ENCODE measurements around the gene LEKR1. TPM values are rescaled to one million over a fixed set of nuclear protein-coding genes. Genes with fewer than 3 reads are reported as not detected.
"Not testable (repeated sequence)": the region's sequence is repeated elsewhere in the genome, so short reads cannot be mapped to it uniquely, and the experiment has no call there.

Gene LEKR1
- total RNA-seq: 0.25 and 0.26 TPM in 2 replicates

DNA sequence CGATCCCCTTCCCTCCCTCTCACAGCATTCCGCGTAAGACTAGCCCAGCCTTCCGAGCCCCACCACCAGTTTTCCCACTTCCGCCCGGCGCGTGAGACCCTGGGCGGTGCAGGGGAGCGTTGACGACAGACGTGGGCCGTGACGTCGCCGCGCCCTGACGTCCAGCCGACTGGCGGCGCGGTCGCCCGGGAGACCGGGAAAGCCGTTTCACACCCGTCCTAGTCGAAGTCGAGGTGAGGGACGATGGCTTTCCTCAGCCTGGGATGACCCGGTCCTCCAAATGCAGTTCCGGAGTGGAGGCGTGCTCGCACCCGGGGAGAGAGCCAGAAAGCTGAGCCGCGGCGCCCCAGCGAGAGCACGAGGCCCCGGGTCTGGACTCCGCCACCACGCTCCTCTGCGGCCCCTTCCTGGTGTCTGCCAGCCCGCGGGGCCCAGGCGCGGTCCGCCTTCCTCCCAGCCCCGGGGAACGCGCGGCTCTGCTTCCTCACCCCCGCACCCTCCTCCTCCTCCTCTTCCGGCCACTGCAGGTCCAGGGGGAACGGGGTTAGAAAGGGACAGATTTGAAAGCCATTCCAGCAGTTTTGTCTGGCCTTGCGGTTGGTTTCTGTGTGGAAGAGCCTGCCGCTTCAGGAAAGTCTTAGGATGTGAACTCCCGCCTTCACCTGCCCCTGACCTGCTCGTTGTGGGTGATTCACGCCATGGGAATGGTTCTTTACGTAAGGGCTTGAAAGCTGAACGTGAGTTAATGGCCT is at the start of gene LEKR1:
Gene LEKR1, plus strand, starts transcription at position 210 of the 752 bp plus-strand sequence. CDS start 2,977 bp downstream, outside the sequence.
- peak; percentile 74 to 89 for DNase-seq (ENCODE audit: low read depth in 2 of 2)

DNA sequence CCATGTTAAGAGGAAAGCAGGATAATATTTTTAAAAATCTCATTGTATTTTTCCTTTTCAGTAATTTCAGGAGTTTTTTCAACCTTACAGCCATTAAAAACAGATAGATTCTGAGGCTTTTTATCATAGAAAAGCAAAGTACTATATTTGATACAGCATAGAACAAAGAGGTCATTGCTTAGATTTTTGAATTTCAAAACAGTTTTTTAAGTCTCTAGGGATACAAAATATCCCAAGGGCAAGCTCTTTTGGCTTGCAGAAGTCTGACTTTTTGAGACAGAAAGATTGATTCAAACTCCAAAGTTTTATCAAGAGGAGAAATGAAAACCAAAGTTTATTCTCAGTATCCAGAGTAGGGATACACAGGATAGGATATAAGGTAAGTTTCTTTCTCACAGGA is 49.3 kb upstream of the LEKR1 start:
- DNase-seq (ENCODE audit: low read depth in 2 of 2): no peak

DNA sequence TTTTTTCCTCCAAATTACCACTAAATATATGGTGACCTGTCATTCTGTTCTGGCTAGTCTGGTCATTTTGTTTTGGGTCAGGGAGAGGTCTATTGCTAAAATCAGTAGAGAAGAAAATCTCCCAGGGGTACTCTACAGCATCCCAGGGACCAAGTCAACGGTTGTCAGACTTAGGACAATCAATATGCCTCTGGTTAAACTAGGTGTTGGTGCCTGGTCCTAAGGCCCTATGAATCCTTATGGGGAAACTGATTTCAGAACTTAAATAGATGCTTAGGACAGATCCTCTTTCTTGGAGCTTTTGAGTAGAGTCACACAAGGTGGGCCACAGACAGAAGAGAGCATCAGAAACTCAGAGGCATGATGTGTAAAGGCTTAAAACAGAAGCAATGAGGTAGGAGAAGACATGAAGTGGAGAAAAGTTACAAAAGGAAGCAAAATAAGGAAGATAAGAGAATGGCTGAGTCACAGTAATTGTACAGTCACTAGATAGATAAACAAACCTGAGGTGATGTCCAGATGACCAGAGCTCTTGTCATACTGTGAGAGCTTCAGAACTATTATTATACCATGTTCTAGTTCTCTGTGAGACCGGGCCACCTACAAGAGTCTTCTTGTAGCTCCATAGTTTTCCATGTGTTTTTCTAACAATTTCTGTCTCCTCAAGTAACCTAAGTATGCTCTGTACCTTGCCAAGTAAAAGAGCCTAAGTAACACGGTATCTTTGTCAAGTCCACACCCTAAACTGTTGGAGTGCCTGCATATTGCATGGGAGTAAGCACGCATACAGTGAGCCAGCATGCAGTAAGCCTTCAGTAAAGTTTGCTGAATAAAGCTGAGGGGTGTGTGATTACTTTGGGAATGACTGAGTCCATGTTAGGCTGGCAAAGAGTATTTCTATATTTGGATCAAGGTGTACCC is 44.6 kb upstream of the LEKR1 start:
- DNase-seq (ENCODE audit: low read depth in 2 of 2): peak in 1 of 2 donors; percentile 62

DNA sequence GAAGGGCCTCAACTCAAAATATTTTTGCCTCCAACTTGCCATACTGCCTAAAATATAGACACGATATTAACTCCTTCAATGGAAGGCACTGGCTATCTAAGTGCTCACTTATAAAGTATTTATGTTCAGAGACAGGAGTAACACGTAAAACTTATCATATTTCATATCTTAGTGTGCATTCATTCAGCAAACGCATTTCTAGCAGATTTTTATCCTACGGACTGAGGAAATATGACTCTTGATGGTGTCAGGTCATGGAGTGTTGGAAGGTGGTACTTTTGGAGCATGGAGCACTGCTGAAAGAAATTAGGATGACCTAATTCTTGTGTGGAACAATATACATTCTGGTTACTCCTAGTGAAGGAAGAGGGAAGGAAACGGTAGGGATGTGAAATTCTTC is 43.8 kb upstream of the LEKR1 start:
- peak in 1 of 2 donors; percentile 22 for DNase-seq (ENCODE audit: low read depth in 2 of 2)

DNA sequence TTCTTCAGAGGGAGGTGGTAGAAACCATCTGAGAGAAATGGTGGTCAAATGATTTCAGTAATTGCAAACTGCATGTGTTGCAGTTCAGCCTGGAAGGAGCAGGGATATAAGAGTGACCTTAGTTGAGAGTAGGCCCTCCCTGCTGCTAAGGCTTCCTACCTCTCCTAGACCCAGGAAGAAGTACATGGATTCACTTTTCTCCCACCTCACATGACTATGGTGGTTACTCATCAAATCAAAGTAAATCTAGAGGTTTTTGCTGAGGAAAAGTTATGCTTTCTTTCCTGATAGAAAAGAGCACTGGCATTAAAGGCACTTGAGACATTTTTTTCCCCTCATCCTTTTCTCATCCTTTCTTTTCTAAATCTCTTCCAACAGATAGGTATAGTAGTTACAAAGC is 43.2 kb upstream of the LEKR1 start:
- no peak for DNase-seq (ENCODE audit: low read depth in 2 of 2)

DNA sequence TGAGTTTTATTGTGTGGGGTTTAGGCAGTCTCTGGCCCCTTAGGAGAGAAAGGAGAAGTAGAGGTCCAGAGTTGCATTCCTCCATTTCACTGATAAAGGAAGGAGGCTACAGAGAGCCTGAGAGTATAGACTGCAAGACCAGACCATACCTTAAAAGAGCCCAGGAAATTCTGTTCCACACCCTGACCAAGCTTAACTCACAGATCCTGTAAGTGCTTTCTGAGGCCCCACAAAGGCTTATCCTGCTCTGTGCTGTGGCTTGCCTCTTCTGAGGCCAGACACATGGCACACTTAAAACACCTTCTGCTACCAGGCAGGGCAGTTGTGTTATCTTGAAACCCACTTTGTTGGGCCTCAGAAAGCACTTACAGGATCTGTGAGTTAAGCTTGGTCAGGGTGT is 39.2 kb upstream of the LEKR1 start:
- no peak for DNase-seq (ENCODE audit: low read depth in 2 of 2)

DNA sequence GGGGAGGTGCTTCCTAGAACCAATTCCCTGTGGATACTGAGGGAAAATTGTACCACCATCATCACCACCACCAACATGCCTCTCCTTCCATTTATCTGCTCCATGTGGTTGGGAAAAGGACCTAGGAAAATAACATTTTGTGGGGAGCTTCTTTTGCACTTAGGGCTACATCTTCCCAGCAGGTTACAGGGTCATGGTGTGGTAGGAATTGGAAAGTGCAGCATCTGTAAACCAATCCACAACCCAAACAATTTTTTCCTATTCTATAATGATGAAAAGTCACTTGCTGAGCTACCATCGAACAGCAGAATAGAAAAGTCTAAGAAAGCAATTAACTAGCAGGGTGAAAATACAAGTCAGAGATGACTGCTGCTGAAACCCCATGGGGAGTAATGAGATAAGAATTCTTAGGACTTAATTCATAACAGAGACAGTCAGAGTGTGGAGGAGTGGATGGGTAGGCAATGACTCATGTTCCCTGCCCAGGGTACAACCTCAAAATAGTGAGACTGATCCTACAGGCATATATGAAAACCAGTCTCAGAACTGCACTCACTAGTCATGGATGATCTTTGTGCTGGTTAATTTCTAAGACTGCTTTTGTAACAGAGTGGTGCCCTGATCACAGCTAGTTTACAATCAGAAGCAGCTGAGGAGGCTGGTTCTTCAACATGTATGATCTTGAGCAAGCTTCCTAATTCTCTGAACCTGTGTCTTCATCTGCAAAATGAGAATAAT is 38.1 kb upstream of the LEKR1 start:
- DNase-seq (ENCODE audit: low read depth in 2 of 2): peak in 1 of 2 donors; percentile 37

DNA sequence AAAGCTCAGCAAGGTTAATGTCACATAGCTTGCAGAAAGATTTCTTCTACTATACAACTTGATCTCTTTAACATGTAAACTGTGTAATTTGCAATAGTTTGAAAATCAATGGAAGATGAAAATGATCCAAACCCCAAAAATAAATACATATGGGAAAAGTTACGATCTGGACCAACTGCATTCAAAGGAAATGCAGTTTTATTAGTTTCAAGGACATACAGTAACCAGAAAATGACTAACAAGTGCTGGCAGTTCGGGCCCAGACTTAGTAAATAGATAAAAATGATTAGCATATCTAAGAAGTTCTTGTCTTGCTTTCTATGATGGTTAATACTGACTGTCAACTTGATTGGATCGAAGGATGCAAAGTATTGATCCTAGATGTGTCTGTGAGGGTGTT is 37.3 kb upstream of the LEKR1 start:
- DNase-seq (ENCODE audit: low read depth in 2 of 2): no peak

DNA sequence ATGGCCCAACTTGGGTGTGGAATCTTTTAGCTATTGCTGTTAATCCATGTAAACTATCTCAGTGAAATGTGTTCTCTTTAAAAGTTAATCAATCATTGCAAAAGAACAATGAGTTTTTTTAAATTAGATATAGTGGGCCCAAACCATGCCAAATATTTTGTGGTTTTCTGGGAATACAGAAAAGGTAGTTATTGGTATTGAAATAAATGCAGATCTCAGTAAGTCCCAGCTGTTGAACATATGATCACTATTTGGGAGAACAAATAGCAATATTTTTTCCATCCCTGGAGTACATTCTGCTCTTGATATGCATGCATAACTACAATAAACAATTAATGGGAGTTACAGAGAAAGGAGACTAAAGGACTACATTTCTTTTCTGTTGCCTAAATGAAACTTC is 36.0 kb upstream of the LEKR1 start:
- no peak for DNase-seq (ENCODE audit: low read depth in 2 of 2)

DNA sequence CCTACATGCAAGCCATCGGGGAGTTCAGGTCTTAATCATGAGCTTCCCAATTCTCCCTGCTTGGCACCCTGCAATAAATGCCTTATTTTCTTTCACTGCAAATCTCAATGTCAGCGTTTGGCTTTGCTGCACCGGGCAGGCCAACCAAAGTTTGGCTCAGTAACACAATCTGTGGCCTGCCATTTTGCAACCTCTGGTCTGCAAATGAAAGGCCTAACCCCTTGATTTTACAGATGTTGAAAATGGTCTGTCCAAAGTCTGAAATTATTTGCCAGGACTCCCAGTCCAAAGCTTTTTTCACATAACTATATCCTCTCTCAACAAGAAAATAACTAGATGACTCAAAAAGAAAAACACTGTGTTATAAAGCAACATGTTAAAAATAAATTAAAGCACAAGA is 34.0 kb upstream of the LEKR1 start:
- no peak for DNase-seq (ENCODE audit: low read depth in 2 of 2)

DNA sequence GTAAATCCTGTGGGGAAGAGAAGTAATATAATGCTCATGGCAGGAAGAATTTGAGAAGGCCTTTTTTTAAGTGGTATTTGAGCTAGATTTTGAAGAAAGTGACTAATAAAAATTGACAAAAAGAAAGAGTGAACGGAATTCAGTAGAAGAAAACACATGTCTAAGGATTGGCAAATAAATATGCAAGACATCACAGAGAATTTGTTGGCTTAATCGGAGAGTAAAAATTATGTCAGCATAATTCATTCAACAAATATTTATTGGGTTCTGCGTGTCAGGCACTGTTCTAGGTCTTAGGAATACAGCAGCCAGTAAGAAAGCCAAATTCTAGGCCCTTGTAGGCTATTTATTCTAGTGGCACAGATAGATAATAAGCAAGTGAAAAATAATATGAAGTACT is 33.6 kb upstream of the LEKR1 start:
- DNase-seq (ENCODE audit: low read depth in 2 of 2): no peak

DNA sequence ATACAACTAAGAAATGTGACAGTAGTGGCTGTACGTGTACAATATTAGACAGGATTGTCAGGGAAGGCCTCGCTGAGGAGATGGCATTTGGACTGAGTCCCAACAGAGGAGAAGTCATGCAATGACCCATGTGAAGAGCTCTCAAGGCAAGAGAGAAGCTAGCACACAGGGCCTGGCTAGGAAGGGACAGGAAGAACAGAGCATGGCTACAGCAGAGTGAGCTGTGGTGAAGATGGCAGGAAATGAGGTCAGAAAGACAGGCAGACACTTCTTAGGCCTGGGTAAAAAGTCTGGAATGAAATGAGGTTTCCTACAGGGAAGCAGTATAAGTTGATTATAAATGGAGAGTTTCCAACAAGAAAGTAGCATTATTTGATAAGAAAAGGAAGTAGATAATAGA is 33.2 kb upstream of the LEKR1 start:
- DNase-seq (ENCODE audit: low read depth in 2 of 2): no peak

DNA sequence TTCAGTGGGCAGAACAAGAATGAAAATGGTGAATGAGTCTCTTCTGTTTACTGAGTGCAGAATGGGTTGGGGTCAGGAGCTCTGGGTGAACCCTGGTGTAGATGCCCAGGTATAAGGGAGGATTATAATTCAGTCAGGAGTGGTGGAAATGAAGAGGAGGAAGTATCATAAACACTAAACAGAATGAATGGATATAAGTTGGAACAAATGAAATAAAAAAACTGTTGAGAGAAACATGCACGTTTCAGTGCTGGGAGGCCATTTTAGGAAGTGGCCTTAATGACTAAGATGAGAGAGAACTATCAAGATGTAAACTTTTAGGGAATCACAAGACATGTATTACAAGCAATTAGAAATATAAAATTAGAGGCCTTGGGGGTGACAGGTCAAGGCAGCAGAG is 32.8 kb upstream of the LEKR1 start:
- no peak for DNase-seq (ENCODE audit: low read depth in 2 of 2)

DNA sequence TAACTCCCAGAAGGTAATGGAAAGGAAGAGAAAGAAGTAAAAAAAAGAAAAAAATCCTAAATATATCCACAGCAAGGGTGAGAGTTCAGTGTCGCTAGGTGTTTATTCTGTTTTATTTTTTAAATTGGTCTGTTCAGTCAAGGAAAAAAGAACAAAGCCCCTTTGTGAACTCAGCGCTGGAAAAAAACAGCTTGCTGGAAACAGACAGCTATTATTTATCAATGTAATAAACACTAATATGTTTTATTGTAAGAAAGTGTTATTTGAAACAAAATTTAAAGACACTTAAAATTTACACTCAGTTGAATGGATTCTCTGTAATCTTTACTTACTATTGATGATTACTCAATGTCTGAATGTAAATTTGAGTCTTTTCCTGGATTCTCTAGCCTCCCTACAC is 32.3 kb upstream of the LEKR1 start:
- no peak for DNase-seq (ENCODE audit: low read depth in 2 of 2)

DNA sequence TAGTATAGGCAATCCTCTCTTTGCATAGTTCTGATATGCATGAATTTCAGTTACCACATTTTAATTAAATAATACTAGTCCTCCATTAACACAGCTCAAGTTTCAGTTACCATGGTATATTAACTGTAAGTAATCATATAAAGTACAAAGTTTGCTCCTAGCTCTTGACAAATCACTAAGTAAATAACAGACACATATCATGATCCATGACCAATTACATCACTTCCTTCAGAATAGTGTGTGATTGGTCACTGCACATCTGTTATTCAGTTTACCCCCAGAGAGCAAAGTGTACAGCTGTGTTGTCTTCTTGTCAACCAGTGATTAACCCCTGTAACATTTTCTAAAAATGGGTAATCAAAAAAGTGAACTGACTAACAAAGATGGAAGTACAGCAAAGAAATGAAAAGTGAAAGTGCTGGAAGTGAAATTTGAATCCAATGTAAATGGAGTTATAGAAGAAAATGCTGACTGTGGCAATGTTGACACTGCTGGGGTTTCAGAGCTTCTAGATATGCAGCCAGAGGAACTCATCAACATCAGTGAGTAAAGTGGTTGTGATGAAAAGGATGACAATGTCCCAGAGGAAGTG is 30.2 kb upstream of the LEKR1 start:
- DNase-seq (ENCODE audit: low read depth in 2 of 2): no peak

DNA sequence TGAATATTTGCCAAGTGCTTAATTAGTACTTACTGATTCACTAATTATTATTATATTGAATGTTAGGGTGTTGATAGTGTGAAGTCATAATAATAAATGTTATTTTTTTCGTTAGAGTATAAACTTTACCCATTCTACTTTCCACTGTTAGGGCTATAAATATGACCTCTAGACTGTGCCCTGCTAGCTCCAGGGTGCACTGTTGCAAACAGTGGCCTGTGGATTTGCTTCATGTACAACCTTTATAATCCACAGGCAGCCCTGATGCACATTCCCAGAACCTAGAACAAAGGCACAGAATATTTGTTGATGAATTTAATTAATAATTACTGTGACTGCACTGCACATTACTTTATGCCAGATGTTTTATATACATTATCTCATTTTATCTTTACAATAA is 28.8 kb upstream of the LEKR1 start:
- no peak for DNase-seq (ENCODE audit: low read depth in 2 of 2)

DNA sequence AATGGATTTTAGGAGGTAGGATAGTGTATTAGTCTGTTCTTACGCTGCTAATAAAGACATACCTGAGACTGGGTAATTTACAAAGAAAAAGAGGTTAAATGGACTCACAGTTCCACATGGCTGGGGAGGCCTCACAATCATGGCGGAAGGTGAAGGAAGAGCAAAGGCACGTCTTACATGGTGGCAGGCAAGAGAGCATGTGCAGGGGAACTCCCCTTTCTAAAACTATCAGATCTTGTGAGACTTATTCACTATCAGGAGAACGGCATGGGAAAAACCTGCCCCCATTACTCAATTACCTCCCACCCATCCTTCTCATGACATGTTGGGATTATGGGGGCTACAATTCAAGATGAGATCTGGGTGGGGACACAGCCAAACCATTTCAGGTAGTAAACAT is 25.9 kb upstream of the LEKR1 start:
- DNase-seq (ENCODE audit: low read depth in 2 of 2): not testable (repeated sequence)

DNA sequence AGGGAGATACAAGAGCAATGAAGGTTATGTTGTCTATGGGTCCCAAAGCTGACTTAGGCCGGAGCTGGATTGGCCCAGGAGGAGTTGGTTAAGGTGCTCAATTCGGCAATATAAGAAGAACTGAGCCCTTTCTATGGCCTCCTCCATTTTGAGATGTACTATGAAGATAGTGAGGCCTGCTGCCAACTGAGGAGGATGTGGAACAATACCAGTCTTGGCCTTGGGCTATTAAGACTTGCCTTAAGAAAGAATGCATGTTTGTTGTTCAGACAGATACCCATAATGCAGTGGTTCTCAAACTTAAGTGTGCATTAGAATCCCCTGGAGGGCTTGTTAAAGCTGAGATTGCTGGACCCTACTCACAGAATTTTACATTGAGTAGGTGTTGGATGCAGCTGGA is 24.4 kb upstream of the LEKR1 start:
- no peak for DNase-seq (ENCODE audit: low read depth in 2 of 2)

DNA sequence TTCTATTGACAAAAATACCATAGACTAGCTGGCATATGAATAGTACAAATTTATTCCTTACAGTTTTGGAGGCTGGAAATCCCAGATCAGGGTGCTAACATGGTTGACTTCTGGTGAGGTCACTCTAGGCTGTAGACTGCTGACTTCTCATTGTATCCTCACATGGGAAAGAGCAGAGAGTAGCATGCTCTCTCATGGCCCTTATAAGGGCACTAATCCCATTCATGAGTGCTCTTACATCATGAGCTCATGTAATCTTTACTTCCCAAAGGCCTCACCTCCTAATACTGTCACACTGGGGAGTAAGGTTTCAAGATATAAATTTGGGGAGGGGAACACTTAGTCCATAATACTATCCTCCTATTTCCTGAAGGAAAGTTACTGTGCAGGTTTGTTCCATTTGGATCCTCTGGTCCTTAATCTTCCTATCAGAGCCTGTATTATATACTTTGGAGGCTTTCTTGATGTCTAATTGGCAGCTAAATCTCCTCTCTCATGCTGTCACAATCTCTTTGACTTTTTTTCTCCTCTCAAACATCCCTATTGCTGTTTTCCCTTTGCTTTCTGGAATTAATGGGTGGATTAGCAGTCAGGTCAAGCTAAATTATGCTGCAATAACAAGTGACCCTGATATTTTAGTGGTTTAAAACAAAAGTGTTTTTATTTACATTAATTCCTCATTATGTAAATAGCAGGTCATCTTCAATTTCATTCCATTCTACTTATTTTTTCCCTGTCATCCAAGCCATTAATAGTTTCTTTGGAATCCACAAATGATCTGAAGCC is 23.1 kb upstream of the LEKR1 start:
- DNase-seq (ENCODE audit: low read depth in 2 of 2): no peak

DNA sequence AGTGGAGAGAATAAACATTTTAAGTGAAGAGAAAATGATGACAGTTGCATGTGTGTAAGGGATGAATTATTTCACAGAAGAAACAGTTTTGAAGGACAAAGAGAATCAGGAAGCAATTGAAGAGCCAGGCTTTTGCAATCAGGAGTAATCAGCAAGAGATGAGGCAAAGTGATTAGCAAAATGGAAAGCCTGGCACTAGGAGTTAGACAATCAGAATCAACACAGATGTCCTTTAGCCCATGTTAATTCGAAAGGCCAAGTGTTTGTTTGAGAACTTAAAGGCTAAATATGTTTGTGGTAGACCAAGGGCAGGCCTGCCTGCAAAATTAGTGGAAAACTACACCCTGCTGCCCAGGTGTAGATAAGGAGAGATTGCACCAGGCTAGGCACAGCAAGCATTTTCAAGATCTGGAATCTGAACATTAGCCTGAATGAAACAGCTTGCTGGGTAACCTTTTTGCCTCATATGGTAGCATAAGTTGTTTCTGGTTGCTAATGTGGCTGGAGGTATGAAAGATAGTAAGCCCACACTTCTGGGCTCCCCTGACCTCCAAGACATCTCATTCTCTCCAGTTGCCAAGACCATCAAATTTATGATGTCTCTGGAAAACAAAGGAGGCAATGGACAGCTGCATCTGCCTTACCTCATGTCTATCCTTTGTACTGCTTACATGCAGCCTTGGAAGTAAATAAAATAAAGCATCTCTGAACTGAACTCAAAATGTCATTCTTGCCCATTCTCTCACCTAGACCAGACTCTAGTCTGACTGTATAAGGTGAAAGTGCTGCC is 22.0 kb upstream of the LEKR1 start:
- DNase-seq (ENCODE audit: low read depth in 2 of 2): no peak
